ENCODE results near the gene COL11A2. TPM values are rescaled to one million over a fixed set of nuclear protein-coding genes. Genes with fewer than 3 reads are reported as not detected.
A peak's percentile ranks its signal among the peaks of the same experiment; 100 is the strongest.
"Not testable (repeated sequence)": the region's sequence is repeated elsewhere in the genome, so short reads cannot be mapped to it uniquely, and the experiment has no call there.

Gene COL11A2
- total RNA-seq, 1 donor from 2014 or later: 0.96 TPM

DNA sequence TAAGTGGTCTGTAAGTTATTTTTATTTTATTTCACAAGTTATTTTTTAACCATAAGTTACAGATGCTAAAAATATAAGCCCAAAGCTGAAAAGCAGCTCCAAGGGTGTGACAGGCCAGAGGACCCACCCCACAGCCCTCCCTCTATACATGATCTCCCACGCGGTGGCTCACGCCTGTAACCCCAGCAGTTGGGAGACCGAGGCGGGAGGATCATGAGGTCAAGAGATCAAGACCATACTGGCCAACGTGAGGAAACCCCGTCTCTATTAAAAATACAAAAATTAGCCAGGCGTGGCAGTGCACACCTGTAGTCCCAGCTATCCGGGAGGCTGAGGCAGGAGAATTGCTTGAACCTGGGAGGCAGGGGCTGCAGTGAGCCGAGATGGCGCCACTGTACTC lies 32.2 kb downstream of the COL11A2 start:
- DNase-seq (ENCODE audit: low read depth): no peak

DNA sequence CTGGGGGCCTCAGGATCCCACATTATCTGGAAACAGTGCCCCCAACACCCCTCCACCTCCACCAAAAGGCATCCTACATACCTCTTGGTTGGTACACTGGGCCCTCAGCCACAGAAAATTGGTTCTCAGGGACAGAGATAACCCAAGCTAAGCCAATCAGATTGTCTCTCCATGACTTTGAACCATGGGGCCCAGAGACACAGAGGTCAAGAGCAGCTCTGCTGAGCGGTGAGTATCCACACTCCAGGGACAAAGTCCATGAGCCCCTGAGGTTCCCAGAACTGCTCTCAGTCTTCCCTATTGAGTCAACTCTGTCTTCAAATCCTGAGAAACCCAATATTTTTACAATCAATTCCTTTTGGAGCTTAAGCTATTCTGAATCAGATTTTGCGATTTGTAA lies 35.3 kb downstream of the COL11A2 start:
- DNase-seq (ENCODE audit: low read depth): no peak

DNA sequence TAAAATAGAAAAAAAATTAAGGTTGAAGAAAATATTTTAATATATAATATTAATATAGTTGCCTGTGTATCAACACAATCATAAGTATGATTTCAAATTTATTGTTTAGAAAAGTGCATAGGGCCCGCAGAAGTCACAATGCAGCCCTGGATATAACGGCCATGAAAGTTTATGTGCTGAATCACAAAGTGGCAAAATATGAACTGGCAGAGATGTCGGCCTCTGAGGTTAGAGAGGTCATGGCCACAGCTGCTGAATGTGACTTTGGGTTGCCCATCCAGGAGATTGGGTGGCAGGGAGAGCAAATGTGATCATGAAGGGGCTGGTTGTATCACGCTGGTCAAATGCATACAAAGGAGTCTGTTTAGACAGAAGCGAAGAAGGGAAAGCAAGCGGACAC lies 35.7 kb downstream of the COL11A2 start:
- peak; percentile 95 for DNase-seq (ENCODE audit: low read depth)

DNA sequence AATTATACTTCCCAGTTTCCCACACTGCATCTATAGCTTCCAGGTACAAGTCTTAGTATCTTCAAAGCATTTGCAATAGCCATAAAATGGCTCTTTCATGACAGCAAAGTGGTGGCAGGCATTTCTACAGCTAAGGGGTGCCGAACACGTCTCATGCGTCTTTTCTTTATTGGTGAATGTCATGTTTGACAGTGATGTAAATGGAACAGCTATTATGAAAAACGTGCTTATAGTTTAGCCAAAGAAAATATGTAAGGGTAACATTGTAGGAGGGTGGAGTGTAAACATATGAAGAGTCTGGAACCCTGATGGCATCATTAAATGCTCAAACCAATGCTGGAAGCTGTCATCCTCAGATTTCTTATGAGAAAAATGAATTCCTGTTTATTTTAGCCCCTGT lies 37.9 kb downstream of the COL11A2 start:
- no peak for DNase-seq (ENCODE audit: low read depth)

- DNase-seq (ENCODE audit: low read depth): no peak
Measured at GRCh38 chr6:33151050-33151449, 41.2 kb downstream of the COL11A2 start.

DNA sequence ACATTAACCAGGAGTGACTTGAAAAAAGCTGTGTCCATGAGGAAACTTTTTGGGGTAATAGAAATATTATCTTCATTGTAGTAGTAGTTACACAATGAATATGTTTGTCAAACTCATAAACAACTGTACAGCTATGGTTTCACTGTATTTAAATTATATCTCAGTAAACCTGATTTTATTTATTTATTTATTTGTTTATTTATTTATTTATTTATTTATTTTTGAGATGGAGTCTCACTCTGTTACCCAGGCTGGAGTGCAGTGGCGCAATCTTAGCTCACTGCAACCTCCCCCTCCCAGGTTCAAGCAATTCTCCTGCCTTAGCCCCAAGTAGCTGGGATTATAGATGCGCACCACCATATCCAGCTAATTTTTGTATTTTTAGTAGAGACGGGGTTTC lies 41.7 kb downstream of the COL11A2 start:
- not testable (repeated sequence) for DNase-seq (ENCODE audit: low read depth)

DNA sequence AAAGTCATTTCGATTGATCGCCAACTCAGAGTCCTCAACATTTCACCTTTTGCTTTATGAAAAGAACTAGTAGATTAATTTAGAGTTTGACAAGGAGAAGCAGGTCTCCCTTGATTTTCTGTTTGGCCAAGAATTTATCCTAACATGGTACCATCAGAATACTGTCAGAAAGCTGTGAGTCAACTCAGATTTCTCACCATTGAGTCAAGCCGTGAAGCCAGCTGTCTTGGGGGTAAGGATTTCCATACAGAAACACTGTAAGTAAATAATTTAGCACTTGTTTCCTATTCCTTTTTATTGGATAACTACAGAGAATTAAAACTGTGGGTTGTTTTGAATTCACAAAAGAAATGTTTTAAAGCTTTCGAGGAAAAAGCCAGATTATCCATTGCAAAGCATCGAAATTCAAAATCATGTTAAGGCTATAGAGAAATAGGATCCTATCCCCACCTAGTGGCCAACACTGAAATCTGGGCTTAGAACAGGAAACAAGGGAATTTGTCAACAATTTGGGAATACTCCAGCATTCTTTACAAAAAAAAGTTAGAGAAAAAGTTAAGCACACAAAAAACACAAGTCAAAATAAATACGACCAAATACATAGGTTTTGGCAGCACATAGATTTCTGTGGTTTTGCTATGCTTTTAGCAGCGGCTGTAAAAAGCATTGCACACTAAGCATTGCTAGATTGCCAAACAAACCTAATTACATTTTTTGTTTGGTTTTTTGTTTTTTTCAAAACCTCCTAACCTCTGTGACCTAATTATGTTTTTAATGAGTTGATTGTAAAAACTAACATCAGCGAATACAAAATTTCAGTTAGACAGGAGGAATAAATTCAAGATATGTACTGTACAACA lies 44.2 kb downstream of the COL11A2 start:
- peak; percentile 77 for DNase-seq (ENCODE audit: low read depth)

DNA sequence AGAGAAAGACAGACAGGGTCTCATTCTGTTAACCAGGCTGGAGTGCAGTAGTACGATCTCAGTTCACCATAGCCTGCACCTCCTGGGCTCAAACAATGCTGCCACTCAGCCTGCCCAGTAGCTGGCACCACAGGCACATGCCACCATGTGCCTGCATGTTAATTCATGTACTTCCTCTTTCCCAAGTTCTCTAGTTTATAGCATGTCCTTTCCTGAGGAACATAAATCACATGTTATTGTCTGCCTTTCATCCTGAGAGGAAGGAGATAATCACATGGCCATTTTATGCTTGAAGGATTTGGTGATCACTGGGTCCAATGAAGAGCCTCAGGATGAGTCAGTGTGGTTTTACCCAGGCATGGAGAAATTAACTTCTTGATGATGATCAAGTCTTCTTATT lies 47.9 kb downstream of the COL11A2 start:
- no peak for DNase-seq (ENCODE audit: low read depth)

DNA sequence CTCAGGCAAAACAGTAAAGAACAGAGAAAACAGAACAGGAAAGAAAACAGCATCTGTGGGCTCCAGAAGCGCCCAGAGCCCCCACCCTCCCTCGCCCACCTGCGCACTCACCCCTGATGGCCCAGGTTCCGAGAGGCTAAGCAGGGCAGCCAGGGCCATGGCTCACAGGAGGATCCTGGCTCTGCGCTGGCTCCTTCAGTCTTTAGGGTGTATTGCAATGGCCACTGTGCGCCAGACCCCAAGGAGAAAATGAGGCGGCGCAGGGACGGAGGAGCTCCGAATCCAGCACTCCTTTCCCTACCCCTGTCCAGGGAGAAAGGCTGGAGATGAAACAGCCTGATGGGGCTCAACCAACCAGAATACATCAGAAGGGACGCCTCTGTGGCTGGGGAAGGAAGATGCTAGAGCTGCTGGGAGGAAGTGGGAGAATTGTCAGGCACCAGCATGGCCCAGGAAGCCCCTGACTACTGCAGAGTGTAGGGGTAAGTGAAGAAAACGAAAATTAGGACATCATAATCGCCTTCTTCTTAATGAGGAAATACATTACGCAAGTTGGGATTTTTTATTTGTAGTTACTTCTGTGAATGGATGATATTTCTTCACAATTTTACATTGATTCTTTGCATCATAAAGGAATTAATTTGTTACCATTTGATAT lies 49.0 kb downstream of the COL11A2 start:
- no peak for DNase-seq (ENCODE audit: low read depth)

DNA sequence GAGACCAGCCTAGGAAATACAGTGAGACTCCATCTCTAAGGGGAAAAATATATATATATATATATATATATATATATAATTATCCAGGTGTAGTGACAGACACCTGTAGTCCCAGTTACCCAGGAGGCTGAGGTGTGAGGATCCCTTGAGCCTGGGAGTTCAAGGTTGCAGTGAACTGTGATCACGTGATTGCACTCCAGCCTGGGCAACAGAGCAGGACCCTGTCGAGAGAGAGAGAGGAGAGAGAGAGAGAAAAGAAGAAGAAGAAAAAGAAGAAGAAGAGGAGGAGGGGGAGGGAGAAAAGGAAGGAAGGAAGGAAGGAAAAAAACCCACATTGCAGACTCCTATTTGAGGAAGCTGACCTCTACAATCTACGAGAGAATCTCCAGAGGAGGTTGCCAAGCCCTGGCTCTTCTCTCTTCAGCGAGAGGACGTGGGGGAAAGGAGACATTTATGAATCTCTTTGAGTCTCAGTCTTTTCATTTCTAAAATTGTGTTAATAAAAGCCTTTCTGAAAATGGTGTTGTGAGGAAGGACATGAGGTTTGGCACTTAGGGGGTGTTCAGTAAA lies 49.7 kb downstream of the COL11A2 start:
- no peak for DNase-seq (ENCODE audit: low read depth)

- no peak for DNase-seq (ENCODE audit: low read depth)
Measured at GRCh38 chr6:33140556-33140955, 51.7 kb downstream of the COL11A2 start.

- DNase-seq (ENCODE audit: low read depth): no peak
Measured at GRCh38 chr6:33139596-33140206, 52.6 kb downstream of the COL11A2 start.

- DNase-seq (ENCODE audit: low read depth): no peak
Measured at GRCh38 chr6:33136310-33136900, 55.9 kb downstream of the COL11A2 start.

DNA sequence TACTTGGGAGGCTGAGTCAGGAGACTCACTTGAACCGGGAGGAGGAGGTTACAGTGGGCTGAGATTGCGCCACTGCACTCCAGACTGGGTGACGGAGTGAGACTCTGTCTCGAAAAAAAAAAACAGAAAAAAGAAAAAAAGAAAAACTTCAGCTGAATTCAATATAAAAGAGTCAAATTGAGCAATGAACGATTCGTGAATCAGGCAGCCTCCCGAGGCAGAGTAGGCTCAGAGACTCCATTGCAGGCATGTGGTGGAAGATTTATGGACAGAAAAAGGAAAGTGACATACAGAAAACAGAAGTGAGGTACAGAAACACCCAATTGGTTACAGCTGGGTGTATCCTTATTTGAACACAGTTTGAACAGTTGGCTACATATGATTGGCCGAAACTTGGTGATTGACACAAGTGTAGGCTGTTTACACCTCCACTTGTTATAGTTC lies 60.2 kb downstream of the COL11A2 start:
- DNase-seq (ENCODE audit: low read depth): no peak

DNA sequence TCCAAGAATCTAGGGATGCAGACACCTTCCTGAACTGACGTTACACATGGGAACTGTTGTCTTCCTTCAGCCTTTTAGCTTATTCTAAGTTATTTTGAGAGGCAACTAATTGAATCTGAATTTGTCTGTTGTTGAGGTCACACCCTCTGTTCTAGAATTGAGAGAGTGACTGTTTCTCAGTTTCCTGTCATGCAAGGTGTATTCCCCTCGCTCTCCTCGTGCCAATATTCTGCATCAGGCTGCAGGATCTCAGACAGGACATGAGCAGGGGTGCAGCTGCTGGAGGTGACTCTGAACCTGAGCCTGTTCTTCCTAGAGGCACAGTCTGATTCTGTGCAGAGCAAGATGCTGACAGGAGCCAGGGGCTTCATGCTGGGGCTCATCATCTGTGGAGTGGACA lies 63.9 kb downstream of the COL11A2 start:
- DNase-seq (ENCODE audit: low read depth): no peak

GRCh38 chr6:33126101-33126714 lies 66.1 kb downstream of the COL11A2 start:
- DNase-seq (ENCODE audit: low read depth): peak; percentile 40

DNA sequence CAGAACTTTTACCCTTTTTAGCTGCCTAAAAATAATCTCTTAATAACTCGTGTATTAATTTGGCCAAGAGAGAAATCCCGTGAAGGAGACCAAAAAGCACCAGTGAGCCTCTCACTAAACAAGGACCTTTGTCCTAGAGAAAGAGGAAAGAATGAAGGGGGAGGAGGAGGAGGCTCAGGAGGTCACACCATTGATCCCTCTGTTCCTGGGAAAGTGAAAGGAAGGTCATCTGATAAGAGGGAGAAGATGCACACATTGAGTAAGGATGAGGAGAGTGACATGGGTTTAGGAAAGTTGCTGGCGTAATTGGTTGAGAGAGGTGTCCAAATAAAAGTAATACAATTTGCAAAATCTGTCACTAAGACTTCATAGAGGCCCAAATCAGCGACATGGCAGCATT lies 67.3 kb downstream of the COL11A2 start:
- DNase-seq (ENCODE audit: low read depth): no peak

GRCh38 chr6:33124525-33124901 lies 67.8 kb downstream of the COL11A2 start:
- DNase-seq (ENCODE audit: low read depth): no peak

DNA sequence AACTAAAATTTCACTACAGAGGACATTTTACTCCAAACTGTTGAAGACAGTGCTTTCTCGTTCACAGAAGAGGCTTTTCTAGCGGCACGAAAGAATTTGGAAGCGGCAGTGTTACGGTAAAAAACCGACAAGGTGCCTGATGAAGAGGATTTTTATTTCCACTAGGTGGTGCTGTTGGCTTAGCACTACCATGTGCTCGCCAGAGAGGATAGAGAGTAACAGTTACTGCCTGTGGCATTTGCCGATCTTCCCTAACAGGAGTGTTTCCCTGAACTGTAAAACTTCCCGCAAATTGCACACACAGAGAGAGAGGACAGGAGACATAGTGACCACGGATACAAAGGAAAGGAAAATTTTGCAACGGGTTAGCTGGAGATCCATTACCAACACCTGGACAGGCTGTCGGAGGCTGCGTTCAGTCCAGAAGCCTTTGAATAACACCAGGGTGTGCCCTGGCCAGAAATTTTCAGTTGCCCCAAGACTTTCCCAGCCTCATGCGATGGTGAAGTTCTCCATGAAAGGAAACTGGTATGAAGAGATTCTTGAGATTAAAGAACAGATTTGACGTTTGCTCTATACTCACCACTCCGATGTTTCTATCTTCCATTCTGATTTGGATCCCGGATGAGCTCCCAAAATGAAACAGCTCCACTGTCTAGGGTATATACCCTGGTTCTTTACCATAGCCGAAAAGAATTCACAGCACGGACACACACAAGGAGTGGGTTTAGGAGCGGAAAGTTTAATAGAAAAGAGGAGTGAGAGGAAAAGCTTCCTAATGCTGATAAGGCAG lies 68.3 kb downstream of the COL11A2 start:
- DNase-seq (ENCODE audit: low read depth): peak; percentile 35

DNA sequence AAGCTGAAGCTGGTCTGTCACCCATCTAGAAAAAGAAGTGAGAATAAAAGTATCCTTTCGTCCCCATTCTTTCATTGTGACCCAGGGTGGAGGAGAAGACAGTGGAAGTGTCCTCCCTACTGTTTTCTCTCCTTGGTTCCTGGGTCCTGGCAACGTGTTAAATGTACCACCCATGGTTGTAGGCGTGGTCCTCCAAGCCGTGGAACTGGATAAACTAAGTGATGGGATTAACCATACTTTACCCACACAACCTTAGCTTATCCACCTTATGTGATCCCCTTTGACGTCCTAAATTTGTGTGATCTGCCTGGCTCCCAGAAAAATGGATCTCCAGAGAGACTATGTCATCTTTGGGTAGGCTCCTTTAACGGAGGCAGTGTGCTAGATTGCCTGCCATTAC lies 69.1 kb downstream of the COL11A2 start:
- no peak for DNase-seq (ENCODE audit: low read depth)
